GM12892 (cell line): Measurements from ENCODE around the gene DHRSX.

ENCODE experiments used
- POLR2A ChIP-seq: IDR thresholded peaks from 2 replicates; pipeline ENCODE4 v1.6.1; 2011; ENCODE audit warnings: low read depth, low read length, control low read depth
- POLR2AphosphoS5 ChIP-seq: IDR thresholded peaks from 2 replicates; pipeline ENCODE4 v1.6.1; 2011; ENCODE audit warnings: low read depth, low read length, control low read depth
- TAF1 ChIP-seq: IDR thresholded peaks from 2 replicates; pipeline ENCODE4 v1.6.1; 2011; ENCODE audit warnings: low read depth, mild to moderate bottlenecking, control low read depth, low read length, borderline replicate concordance

DNA sequence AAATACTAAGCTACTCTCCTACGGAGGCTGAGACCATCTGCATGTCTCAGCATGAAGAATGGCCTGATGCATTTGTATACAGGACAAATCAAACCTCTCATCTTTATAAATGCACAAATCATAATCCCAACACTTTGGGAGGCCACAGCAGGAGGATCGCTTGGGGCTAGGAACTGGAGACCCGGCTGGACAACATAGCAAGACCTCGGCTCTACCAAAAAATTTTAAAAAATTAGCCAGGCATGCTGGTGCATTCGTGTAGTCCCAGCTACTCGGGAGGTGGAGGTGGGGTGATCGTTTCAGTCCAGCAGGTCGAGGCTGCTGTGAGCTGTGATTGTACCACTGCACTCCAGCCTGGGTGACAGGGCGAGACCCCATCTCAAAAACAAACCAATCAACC, 262.8 kb downstream of the DHRSX start:
- no peak for TF ChIP-seq POLR2A
- TF ChIP-seq POLR2AphosphoS5 = no peak
- no peak for TF ChIP-seq TAF1
